Activated CD4-positive, alpha-beta T cell treated with anti-CD3 and anti-CD28 coated beads, Interleukin-2, amount 50 U/mL, for 1 hour (primary cell): ENCODE data around the gene WDR55.
"Not testable (repeated sequence)": the region's sequence is repeated elsewhere in the genome, so short reads cannot be mapped to it uniquely, and the experiment has no call there.

Experiments used
- DNase-seq: peaks from one replicate; pipeline ENCODE4 v3.0.0-alpha.2; 2020

The WDR55 gene

GRCh38 chr5:140660371-140660770 is 4.3 kb upstream of the WDR55 start:
- not testable (repeated sequence) for DNase-seq

DNA sequence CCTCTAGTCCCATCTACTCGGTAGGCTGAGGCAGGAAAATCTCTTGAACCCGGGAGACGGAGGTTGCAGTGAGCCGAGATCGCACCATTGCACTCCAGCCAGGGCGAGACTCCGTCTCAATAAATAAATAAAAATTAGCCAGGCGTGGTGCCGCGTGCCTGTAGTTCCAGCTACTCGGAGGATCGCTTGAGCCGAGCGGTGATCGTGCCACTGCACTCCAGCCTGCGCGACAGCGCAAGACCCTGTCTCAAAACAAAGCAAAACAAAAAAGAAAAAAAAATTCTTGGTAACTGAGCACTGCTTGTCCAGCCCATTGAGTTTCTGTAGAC is 710 bp upstream of the WDR55 start:
- no peak for DNase-seq

DNA sequence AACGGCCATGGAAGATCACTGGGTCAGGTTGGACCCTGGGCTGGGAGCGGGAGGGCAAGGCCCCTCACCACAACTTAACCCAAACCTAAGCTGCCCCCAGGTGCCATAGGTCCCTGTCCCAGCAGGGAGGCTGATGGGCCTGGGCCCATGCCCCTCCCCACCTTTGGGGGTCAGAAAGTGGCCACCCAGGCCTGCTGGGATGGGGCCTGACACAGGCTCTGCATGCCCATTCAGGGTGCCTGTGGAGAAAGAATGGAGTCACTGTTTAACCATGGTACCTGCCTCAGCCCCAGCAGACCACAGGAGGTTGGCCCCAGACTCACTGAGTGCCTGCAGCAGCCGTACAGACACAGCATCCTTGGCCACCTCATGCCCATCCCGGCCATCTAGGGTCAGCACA is 6.3 kb downstream of the WDR55 start:
- DNase-seq, result not testable (repeated sequence)

GRCh38 chr5:140671472-140672125 is 6.9 kb downstream of the WDR55 start:
- no peak for DNase-seq

- no peak for DNase-seq
These were observed 7.9 kb downstream of the WDR55 start for GRCh38 chr5:140672455-140673186.

DNA sequence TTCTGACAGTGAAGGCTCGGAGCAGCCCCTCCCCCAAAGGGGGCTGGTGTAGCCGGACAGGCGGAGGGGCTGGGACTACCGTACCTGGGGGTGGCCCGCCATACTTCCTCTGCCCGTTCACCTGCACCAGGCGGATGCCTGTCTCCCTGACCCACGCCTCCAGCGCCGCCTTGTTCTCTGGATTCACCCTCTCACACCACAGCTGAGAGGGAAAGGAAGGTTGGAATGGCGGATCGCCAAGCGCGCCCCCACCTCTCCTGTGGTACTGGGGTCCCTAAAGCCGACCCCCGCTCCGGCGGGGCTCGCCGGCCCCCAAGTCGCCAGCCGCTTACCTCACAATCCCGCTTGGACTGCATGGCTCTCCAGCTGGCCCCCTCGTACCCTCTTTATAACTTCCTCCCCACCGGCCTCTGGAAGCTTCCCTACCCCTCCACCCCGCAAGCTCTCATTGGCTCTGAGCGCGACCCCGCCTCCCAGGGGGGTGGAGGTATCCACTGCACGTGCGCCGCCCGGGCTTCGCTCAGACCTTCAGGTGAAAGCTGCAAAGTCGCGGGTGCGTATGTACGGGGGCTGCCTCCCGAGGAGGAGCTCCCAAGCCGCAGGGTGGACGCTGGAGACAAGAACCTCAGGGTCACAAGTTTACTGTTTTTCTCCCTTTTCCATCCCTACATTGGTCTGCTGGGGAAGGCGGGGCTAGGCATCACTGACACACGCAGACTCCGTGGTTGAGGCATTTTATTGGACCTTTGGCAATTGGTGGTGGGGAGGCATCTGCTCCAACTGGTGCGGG is 8.7 kb downstream of the WDR55 start, which contains the start of gene DND1:
DND1 (minus strand) TSS at position 390 of the 790 bp plus-strand sequence; CDS start at position 356, 34 bp downstream.
- DNase-seq, result no peak

DNA sequence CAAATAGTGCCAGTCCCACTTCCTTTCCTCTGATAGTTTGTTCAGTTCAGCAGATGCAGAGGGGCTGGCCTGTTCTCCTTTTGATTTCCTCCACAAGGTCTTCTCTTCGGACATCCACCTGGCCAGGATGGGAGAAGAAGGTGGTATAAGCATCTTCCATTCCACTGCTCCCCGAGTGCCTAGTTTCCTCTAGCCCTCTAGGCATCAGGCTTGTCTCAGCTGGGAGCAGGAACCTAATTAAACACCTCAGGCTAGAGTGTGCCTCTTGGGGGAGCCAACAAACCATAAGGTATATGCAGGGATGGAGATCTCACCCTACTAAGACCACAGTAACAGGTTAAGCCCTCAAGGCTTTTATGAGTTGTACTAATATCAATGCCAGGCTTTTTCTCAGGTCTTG is 9.5 kb downstream of the WDR55 start:
- no peak for DNase-seq

DNA sequence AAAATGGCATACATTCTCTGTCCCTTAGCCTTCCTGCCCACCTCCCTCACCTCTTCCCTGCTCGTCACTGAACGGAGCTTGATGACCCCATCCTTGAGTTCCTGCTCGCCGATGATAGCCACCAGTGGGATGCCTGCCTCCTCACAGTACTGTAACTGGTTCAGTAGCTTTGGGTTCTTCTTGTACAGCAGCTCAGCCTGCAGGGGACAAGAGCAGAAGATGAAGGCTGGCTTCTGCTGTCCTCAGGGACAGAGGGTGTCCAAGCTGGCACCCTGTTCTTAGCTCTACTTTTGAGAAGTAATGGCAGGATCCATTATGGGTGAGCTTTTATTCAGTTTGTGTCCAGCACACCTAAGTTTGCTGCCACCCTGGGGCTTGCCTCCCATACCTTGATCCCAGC is 9.9 kb downstream of the WDR55 start:
- DNase-seq, result no peak

- DNase-seq, result no peak
These were observed 13.2 kb downstream of the WDR55 start for GRCh38 chr5:140677947-140678346.

DNA sequence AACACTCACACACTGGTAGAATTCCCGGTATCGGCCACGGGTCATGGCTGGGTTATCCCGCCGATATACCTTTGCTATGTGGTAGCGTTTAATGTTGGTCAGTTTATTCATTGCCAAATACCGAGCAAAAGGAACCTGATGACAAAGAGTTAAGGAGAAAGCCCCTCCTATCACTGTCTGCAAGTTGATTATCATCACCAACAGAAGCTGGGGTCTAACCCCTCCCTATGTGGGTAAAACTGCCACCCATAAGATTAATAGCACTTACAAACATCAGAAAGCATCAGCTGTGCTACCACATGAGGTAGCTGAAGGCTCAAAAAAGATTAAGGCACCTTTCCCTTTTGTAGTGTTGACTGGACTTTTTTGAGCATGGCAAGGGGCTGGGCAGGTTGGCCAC is 14.3 kb downstream of the WDR55 start:
- DNase-seq, result no peak

DNA sequence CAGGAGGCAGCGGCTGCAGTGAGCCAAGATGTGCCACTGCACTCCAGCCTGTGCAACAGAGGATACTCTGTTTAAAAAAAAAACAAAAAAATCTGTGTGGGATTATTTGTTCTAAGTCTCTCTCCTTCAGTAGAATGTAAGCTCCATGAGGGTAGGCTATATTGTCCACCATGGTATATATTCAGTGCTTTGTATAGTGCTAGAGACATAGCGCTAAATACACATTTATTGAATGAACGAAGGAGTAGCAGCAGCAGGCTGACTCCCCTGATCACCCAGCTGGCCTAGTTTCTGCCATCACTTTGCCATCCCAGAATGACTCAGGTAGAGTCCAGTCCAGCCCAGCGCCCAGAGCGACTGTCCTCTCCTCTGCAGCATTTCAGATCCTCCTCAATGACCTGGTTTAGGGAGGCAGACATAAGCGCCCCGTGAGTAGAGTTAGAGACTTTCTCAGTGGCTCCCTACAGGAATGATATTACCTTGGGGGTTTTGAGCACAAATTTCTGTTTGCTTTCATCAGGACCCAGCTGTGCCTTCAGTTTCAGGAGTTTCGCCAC is 25.8 kb downstream of the WDR55 start:
- DNase-seq, result no peak

- DNase-seq, result peak; percentile 73
These were observed 26.5 kb downstream of the WDR55 start, which contains the start of the genes HARS1 and HARS2 for GRCh38 chr5:140690941-140691924. TSS of gene HARS1 (minus strand) at chr5:140691370. CDS start at chr5:140691304, 66 bp downstream. TSS of gene HARS2 (plus strand) at chr5:140691455. CDS start at chr5:140691649, 194 bp downstream.

DNA sequence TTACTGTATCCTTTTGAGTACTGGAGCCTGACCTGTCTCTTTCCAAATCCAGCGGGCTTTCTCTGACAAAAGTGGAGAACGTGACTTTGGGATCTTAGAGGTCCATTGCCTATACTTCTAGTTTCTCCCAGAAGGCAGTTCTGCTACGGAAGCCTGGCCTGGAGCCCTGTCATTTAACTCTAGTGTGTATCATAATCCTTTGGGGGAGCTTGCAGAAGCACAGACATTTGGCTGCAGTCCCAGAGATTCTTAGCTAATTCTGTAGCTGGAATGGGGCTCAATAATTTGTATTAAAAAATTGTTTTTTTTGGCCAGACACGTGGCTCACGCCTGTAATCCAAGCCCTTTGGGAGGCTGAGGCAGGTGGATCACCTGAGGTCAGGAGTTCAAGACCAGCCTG is 29.6 kb downstream of the WDR55 start:
- DNase-seq, result no peak

- DNase-seq, result no peak
These were observed 32.3 kb downstream of the WDR55 start for GRCh38 chr5:140696891-140697492.

GRCh38 chr5:140700177-140701144 is 35.8 kb downstream of the WDR55 start, which contains the start of gene ZMAT2:
TSS of gene ZMAT2 (plus strand) at chr5:140700447. CDS start at chr5:140700461, 14 bp downstream.
- peak; percentile 90 for DNase-seq

DNA sequence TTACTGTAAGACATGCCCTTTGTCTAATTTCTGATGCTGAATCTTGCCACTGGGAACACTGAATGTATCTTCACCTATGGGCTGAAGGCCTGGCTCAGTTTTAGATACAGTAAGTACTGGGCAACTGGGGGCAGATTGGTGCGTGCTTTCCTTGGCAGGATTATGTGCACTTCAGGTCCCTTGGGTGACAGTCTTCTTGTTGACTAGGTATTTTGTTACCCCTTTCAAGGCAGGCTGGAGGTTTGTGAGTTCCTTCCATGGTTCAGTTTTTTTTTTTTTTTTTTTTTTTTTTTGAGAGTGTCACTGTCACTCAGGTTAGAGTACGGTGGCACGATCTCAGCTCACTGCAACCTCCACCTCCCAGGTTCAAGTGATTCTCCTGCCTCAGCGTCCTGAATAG is 43.1 kb downstream of the WDR55 start:
- no peak for DNase-seq

- DNase-seq, result not testable (repeated sequence)
These were observed 44.1 kb downstream of the WDR55 start for GRCh38 chr5:140708787-140709186.

DNA sequence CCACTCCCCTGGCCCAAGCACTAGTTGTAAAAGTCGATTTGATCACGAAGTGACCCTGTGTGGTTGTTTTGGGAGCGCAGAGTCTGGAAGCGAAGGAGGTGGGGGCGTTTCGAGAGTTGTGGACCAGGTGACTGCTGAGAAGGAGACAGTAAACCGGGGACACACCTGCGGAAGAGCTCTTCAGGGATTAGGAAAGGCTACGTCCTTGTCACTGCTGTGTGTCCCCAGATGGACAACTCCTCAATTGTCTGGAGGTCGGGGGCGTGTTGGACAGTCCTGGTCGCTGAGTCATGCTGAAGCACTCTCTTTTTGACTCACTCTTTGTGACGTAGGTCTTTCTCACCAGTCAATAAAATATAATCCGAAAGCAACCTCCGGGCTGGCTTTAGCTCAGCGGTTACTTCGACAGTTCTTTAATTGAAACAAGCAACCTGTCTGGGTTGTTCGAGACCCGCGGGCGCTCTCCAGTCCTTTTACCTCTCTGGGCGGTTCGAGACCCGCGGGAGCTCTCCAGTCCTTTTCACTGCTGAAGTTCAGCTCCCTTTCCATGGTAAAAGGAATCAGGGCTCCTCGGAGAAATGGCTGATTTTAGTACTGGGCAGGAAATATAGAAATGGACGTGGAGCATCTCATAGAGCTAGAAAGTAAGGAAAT is 46.3 kb downstream of the WDR55 start:
- DNase-seq, result peak; percentile 78

- no peak for DNase-seq
These were observed 47.1 kb downstream of the WDR55 start for GRCh38 chr5:140711794-140712193.
